Heart left ventricle (tissue), 13 donors: Measurements from ENCODE around the gene GRIP2.

ENCODE experiments used
- POLR2A ChIP-seq, 2 donors: fragments of 450-650 bp; IDR thresholded peaks; one replicate each; pipeline ENCODE4 v1.6.1; 2017; ENCODE audit warnings: antibody characterized with exemption in 2 of 2, mild to moderate bottlenecking in 2 of 2, moderate library complexity in 2 of 2
- TF ChIP-seq, protein P1 (sequence below), 12 donors: fragments of 200-600 bp; sonication (generic) in 4 of 12; IDR thresholded peaks; one replicate each; pipeline versions ENCODE4 v1.5.0 to v1.8.0; 2018 to 2022; ENCODE audit warnings: antibody characterized with exemption in 12 of 12, mild to moderate bottlenecking in 5 of 12
- donor health status: ischemic (EF 13 %, LVEDD 7.1; RV severe dilation, severe dysfunction).
- donor health status: DM: no; HTN: yes; CAD: no.
- donor health status: DM: no; HTN: no; CAD: no.
- donor health status: ischemic (EF 25% LVEDD 6.9; RV normal size, moderate dysfunction).
- donor health status: ischemic (EF 25% LVEDD 5.7; RV mildly dilated, moderate dysfunction).
- donor health status: ischemic (EF 35%, LVEDD 5.7; RV mildly dilated, moderate dysfunction).
- donor health status: nonischemic (EF 11% LVEDD 7.7; RV severe dilation, severe dysfunction).
- donor health status: DM: yes; HTN: yes; CAD: no.
- donor health status: PGD.
- donor health status: ischemic (EF 29% LVEDD 5.4; RV normal size, mild dysfunction).
- donor health status: nonischemic (EF 23%, LVEDD 6.1; RV moderate dilation, normal function).

DNA sequence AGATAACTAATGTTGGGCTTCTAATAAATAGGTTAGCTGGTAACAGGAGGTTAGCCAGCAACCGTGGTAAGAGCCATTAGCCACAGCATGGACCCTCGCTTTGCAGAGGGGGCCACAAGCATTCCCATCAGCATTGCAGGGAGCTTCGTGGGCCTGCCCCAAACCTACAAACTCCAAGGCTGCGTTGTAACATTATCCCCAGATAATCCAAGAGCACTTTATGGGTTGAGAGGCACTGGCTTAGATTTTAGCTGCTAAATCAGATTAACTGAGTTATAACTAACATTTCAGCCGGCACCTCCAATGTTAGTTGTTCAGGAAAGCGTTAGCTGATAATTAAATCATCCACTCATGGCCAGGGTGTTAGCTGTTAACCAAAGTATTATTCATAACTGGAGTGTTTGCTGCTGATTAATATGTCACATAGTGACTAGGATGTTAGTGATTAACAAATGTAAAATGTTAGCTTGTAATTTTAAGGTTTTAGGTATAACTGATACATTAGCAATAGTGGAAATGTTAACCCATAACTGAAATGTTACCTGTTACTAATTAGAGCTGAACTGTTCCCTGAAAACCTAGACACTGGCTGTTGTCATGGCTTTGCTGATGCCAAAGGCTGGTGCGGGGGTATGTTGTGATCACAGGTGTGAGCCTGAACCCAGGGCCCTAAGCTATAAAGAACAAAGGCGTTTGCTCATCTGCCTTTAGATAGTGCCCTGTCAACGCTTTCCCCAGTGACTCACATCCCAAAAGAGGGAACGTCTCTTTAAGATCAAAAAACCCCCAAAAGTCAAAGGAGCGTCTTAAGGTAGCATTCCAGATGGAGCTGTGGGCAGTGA is 81.5 kb downstream of the GRIP2 start:
- TF ChIP-seq POLR2A (IDR thresholded peaks at IDR 0.05), result no peak
- TF ChIP-seq, protein P1, sequence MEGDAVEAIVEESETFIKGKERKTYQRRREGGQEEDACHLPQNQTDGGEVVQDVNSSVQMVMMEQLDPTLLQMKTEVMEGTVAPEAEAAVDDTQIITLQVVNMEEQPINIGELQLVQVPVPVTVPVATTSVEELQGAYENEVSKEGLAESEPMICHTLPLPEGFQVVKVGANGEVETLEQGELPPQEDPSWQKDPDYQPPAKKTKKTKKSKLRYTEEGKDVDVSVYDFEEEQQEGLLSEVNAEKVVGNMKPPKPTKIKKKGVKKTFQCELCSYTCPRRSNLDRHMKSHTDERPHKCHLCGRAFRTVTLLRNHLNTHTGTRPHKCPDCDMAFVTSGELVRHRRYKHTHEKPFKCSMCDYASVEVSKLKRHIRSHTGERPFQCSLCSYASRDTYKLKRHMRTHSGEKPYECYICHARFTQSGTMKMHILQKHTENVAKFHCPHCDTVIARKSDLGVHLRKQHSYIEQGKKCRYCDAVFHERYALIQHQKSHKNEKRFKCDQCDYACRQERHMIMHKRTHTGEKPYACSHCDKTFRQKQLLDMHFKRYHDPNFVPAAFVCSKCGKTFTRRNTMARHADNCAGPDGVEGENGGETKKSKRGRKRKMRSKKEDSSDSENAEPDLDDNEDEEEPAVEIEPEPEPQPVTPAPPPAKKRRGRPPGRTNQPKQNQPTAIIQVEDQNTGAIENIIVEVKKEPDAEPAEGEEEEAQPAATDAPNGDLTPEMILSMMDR (IDR thresholded peaks at IDR 0.05), result no peak
